Mesenteric fat pad (tissue), 1 donor: ENCODE results near the gene RANBP1. TPM values are rescaled to one million over a fixed set of nuclear protein-coding genes. Genes with fewer than 3 reads are reported as not detected.

ENCODE experiments used
- DNase-seq: peaks from one replicate; pipeline ENCODE4 v3.0.0-alpha.2; 2020; ENCODE audit warnings: low spot score
- total RNA-seq: library from RNA; stranded (reverse); fragmentation: NEBNext Ultra II Directional; extraction: Animal tissue kit (Norgen Biotek cat#: 25700); gene quantifications from one replicate; pipeline ENCODE4 v1.2.1, GENCODE V29; 2021
- donor health status: DM: yes; HTN: yes; CAD: no.

RANBP1 gene
- total RNA-seq, 1 donor from 2014 or later, result 75.9 TPM

DNA sequence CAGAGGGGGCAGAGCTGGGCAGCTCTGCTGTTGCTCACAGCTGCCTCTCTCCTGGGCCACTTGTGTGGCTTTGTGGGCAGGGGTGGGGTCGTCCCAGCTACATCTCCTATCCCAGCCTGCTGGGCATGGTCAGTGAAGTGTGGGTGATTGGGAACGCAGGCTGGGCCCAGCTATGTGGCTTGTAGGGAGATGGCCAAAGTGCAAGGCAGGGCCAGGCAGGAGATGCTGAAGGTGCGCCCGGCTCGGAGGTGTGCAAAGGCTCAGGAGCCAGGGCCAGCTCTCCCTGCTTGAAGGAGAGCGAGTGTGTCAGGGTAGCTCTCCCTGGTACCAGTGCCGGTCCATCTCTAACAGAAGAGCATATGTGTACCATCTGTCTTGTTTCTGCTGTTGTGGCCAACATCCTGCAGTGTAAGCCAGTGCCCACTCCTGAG, 8.4 kb upstream of the RANBP1 start:
- no peak for DNase-seq

DNA sequence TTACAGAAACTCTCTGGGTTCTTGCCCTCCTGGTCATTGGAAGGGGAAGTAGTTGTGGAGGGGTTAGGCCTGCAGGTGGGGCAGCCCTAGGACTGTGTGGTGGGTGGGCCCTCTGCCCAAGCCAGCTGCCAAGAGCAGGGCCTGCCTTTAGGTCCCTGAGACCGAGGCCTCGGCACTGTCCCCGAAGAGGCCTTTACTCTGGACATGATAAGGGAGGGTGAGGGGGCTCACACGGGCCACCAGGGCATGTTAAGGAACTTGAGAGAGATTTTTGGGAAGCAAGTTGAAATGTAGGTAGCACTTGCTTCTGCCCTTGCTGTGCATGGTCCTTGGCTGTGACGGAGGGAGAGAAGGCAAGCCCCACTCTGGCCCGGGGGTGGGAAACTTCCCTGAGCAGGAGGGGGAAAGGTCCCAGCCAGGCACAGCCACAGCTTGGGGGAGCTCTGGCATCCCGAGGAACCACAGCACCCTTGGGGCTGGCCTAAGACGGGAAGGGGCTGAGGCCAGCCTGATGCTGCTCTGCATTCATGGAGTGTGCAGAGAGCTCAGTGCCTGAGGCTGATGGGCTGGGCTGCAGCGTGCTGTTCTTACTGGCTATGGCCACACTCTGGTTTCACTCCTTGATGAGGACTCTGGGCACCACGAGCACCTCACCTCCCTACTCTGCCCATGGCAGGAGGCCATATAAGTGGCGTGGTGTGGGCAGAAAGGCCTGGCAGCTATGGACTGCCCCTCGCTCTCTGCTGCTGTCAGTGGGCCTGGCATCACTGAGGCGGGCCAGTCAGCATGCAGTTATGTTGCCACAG, 7.8 kb upstream of the RANBP1 start:
- no peak for DNase-seq

DNA sequence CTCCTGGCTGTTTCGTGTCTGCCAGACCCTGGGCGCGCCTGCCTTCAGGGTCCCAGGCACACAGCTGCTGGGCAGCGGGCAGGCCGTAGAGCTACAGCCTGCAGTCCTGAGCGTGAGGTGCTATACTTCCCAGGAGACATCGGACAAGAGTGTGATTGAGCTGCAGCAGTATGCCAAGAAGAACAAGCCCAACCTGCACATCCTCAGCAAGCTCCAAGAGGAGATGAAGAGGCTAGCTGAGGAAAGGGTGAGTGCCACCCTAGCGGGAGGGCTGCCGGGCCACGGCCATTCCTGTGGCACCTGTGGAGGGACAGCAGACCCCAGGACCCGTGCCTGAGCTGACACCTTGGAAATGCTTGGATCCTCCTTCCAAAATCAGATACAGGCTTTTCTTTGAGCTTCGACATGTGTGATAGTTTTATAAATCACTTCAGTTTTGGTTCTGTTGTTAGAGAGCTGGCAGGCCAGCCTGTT, 7.1 kb upstream of the RANBP1 start:
- DNase-seq, result no peak

DNA sequence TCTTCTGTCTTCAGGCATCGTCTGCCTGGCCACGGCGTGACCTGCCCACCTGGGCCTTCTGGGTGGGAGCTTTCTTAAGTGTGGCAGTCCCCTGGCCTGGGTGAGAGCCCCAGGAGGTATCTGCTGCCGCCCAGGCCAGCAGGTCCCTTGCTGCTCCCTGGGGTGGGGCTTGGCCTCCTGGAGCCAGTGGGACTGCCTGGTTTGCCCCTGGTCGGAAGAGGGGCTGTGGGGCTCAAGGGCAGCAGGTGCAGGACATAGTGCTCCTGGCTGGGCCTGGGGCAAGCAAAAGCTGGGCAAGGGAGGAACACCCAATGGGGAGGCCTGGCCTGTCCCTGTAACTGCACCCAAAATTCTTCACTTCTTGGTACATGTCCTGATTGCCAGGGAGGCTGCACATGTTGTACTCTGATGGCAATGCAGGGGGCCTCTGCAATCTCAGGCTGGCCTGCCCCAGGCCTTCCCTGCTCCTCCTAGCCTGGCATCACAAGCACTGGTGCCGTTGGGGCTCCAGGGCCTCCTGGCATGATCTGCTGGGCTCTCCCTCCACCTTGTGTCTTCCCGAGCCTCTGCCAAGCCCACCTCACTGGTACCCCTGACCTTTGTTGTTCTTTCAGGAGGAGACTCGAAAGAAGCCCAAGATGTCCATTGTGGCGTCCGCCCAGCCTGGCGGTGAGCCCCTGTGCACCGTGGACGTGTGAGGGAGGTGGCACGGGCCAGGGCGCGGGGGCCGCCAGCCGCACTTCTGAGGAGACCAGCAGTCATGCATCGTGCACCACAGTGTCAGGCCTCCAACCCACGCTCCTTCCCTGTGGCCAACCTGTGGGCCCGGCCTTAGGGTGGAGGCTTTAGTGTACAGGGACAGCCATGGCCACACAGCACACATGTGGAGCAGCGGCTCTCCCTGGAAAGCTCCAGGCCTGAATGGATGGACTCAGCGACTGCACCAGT, 6.2 kb upstream of the RANBP1 start:
- DNase-seq, result no peak

GRCh38 chr22:20110359-20110985, 5.4 kb upstream of the RANBP1 start:
- DNase-seq, result no peak

DNA sequence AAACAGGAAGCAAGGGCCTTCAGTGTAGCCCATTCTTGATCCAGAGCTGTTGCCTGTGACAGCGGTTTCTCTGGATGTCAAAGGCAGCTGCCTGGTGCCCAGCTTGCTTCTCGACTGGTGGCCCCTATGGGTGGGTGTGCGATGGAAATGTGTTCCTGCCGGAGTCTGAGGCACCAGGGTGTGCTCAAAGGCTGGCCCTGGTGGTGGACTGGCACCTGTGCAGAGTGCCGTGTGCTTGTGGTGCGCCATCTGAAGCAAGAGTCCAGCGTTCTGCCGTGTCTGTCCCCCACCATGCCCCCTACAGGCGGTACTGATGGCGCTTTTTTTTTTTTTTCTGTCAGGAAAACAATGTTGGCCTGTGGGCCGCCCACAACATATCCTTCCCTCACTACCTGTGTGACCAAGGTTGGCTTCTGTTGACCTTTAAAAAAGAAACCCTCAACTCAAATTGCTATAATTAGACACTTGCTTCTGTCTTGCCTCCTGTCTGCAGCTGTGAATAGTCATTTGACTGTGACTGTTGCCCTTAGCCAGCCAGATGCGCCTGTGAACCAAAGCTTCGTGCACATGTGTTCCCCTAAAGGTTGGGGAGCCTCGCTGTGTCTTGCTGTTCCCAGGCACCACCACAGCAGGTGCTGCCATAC, 4.7 kb upstream of the RANBP1 start:
- no peak for DNase-seq

GRCh38 chr22:20111689-20112622, 3.9 kb upstream of the RANBP1 start:
- no peak for DNase-seq

- no peak for DNase-seq
These were observed 3.0 kb upstream of the RANBP1 start for GRCh38 chr22:20112623-20113511.

DNA sequence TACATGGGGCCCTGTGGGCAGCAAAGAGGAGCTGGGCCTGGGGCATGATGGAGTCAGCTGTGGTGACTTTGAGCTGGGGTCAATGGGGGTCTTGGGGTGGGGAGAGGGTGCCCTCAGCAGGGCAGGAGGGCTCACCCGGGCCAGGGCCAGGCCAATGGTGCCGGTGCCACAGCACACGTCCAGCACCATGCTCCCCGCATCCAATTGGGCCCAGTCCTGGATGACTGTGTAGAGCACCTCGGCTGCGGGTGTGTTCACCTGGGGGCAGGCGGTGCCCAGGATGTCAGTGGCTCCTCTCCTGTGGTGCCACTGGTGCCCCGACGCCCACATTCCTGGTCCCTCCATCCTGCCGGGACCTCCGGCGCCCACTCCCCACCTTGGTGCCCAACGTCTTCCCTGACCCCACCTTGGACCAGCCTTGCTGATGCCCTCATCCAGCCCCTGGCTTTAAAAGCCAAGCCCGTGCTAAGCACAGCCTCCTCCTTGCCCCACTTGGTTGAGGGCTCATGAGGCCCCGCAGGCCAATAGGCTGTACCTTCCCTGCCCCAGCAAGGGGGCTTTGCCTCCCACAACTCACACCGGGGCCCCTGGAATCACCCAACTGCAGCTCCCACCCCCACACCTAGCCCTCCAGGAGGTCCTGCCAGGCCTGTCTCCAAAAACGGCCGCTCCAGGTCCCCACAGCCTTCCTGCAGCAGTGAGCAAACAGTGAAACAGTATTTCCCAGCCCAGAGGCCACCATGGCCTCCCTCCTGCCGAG, 2.2 kb upstream of the RANBP1 start:
- no peak for DNase-seq

DNA sequence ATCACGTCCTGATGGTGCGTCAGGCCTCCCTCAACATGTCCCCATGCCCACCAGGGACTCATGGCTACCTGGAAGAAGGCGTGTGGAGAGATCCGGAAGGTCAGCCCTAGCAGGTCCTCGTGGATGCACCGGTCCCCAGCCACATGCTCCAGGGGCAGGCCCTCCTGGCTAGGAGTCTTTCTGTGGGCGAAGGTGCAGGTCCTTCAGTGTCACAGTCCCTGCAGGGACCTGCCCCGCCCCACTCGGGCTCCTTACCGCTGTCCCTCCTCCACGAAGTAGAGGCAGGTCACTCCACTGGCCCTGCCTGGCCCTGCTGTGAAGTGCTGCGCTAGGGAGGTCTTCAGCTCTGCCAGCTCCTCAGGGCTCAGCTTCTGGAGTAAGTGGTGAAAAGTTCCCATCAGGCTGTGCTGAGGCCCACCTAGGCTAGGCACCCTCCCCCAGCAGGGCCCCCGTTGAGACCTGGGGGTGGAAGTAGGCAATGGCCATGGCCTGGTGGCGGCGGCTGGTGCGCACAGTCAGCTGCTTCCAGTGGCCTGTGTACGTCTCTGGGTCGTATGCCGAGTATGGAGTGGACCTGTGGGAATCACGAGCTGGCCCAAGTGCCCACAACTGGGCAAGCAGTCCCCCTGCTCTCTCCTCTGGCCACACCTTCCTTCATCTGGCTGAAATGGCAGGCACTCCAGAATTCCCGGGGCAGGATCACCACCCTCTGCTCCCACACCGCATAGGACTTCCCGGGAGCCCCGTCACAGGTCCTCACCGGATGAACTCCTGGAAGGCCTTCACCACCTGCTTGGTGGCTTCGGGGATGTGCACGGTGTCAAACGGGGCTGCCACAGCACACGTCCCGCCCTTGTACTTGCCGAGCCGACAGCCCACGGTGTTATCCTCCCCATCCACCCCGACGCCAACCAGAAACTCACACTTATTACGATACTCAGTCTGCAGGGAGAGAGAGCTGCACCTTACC, 1.1 kb upstream of the RANBP1 start:
- DNase-seq, result no peak

GRCh38 chr22:20116376-20116950, 559 bp downstream of the RANBP1 start:
- no peak for DNase-seq

DNA sequence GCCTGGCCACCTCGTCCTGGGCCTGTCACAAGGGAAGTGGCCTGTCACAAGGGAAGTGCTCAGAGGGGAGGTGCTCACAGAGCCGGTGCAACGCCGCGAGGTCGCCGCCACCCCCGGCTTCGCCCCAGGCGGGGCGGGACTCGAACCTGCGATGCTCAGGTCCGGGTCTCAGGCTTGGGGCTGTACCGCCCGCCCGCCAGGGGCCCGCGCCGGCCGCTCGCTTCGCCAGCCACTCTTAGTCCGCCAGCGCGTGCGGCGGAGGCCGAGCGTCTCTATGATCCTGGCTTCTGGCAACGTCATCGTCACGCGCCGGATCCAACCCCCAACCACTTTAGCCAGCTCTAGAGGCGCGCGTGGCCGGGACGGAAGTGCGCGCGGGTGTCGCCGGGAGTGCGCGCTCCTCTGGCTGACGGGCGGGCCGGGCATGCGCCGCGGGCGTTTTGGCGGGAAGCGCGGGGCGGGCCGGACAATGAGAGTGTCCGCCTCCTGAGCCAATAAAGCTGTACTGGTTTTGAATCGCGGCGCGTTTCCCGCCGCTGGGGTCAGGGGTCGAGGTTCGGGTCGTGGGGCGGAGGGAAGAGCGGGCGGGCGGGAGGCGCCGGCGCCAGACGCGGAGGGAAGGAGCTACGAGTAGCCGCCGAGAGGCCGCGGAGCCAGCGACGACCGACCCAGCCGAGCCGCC, 1.2 kb downstream of the RANBP1 start, which contains the start of gene TRMT2A:
Gene TRMT2A (minus strand): TSS at position 276 of the 682 bp plus-strand sequence. CDS start 320 bp downstream, outside the sequence.
- DNase-seq, result peak; percentile 99

DNA sequence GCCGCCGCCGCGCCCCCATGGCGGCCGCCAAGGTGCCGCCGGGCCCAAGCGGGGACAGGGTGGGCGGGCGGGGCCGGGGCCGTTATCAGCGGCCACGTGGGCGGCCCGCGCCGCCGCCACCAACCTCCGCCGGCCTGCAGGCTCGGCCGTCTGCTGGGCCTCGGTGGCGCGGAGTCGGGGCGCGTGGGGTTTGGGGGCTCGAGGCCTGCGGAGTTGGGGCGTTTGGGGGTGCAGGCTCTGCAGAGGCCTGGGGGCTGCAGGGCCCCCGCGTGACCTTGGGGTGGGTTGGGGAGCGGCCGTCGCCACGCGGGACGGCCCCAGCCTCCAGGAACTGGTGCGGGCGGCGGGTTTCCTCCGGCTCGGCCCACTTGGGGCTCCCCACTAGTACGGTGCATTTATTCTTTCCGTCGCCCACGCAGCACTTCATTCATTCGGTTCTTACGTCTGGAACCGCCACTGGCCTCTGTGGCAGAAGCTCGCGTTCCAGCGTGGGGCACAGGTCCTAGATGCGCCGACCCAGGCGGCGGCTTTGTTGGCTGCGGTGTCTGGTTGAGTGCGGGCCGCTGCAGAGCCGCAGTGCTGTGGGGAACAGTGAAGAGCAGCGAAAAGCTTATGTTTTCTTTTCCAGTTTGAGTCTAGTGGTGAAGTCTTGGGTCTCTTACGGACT, 1.9 kb downstream of the RANBP1 start:
- no peak for DNase-seq

- no peak for DNase-seq
These were observed 2.6 kb downstream of the RANBP1 start for GRCh38 chr22:20118300-20119020.
